AG09319 (cell line): Measurements from ENCODE around the gene BCAS3.

Source experiments
- DNase-seq: peaks from one replicate; pipeline ENCODE4 v3.0.0-alpha.2; 2010; ENCODE audit warnings: low read depth; ENCODE audit errors: extremely low read depth
- CTCF ChIP-seq: IDR thresholded peaks from 2 replicates; pipeline ENCODE4 v1.5.1; 2011; ENCODE audit warnings: low read depth, mild to moderate bottlenecking, inconsistent platforms, low read length, moderate library complexity

Gene BCAS3

DNA sequence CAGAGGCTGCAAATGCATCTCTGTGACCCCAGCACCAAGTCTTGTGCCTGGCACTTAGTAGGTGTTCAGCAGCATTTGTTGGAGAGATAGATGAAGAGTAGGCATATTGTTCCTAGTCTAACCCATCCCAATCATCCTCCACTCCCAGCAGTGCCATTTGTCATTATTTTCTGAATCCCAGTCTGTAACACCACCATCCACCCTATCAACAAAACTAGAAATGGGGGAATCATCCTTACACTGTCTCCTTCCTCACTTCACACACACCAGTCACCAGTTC is 626.1 kb downstream of the BCAS3 start:
- DNase-seq = no peak

DNA sequence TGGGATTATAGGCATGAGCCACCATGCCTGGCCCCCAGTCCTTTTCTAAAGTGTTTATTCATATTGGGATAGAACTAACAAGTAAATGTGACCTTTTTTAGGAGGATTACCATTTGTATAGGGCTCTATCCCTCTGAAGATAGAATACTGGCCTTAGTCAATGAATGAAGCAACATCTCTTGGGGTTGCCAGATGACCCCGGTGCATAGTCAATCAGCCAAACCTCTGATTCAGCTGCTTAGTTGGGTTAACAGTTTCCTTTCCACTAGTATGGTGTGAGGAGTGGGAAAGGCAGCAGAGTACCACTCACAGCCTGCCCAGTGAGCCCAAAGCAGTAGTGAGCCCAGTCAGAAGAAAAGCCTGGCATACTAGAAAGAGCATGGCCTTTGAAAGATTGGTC is 627.4 kb downstream of the BCAS3 start:
- TF ChIP-seq CTCF = no peak
- no peak for DNase-seq

More for the DNA sequence above, 626.1 kb downstream of the BCAS3 start:
- no peak for TF ChIP-seq CTCF

GRCh38 chr17:61306003-61306402 is 628.4 kb downstream of the BCAS3 start:
- TF ChIP-seq CTCF = no peak
- DNase-seq = no peak

- peak; percentile 24 for TF ChIP-seq CTCF
These were observed 630.5 kb downstream of the BCAS3 start for GRCh38 chr17:61307905-61308886.

GRCh38 chr17:61309362-61310256 is 632.0 kb downstream of the BCAS3 start:
- DNase-seq = no peak

More at GRCh38 chr17:61307905-61308886, 630.5 kb downstream of the BCAS3 start:
- DNase-seq = peak; percentile 99

GRCh38 chr17:61310590-61310989 is 632.9 kb downstream of the BCAS3 start:
- DNase-seq = no peak
- TF ChIP-seq CTCF = no peak

More at GRCh38 chr17:61309362-61310256, 632.0 kb downstream of the BCAS3 start:
- TF ChIP-seq CTCF = no peak
